ENCODE results near the gene FRS2.

The FRS2 gene

GRCh38 chr12:69466867-69467266 lies 3.3 kb upstream of the FRS2 start:
- DNase-seq = no peak

- no peak for DNase-seq
These were observed 2.8 kb upstream of the FRS2 start for GRCh38 chr12:69467366-69467765.

GRCh38 chr12:69468237-69469026 lies 1.8 kb upstream of the FRS2 start:
- no peak for DNase-seq

- DNase-seq = no peak
These were observed 367 bp upstream of the FRS2 start for GRCh38 chr12:69469854-69470188.

GRCh38 chr12:69471076-69471430 lies 865 bp downstream of the FRS2 start:
- no peak for DNase-seq

- DNase-seq = no peak
These were observed 1.6 kb downstream of the FRS2 start for GRCh38 chr12:69471667-69472385.

GRCh38 chr12:69473262-69473661 lies 3.1 kb downstream of the FRS2 start:
- no peak for DNase-seq

DNA sequence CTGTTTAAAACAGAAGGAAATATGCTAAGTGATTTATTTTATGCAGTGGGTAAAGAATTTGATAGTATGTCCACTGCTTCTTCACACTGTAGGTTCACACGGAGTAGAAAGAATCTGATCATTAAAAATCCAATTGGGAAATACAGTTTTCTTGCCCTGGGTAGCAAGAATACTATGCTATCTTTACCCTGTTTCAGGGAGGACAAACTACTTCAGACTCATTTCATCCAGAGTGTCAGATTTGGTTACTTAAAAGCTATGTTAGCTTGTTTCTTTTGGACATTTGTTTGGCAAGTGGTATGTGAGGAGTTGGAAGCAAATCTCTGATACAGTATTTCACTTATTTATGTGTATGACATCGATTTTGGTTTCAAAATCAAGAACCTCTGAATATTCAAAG lies 4.3 kb downstream of the FRS2 start:
- no peak for DNase-seq

DNA sequence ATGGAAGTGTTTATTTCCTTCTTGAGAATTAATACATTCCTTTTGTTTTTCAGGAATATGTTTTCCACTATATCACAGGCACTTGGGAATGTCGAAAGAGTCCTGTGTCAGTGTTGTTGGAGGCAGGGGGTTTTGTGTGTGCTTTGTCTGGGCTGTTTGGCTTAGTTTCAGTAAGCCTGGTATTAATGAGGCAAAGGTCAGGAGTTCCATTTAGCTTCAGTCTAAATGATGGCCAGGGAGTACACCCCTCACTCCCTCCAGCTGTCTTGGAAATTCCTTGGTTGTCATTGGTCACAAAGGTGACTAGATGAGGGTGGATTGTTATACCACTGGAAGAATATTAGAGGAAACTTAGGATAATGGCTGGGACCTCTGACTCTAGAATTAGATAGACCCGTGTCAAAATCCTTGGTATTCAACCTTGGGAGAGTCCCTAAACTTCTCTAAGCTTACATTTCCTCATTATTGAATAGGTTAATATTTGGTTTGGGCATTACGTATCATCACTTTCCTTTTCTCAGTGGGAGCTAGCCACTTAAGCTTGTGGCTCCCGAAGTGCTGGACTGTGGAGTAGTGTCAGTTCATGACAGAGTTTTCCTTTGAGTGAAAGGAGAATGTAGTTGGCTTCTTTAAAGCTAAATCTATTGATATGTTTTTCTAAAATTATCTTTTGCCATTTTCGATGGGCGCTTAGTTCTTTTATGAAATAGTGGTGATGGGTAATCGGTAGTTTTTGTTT lies 5.2 kb downstream of the FRS2 start:
- DNase-seq = no peak

- DNase-seq = peak; percentile 18
These were observed 6.3 kb downstream of the FRS2 start for GRCh38 chr12:69476276-69477017.

DNA sequence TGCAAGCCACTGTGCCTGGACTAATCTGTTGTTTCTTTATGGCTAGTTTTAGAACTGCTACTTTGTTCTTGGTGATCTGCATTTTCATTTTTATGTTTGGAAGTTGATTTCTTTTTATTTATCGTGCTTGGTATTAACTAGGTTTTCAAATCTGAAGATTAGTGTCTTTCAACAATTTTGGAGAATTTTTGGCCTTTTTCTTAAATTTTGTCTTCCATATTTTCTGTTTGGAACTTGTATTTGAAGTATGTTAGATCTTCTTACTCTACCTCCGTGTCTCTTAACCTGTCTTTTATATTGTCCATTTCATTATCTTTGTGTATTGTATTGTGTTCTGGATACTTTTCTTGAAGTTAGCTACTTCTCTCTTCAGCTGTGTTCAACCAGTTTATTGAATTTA lies 9.5 kb downstream of the FRS2 start:
- DNase-seq = no peak

GRCh38 chr12:69480698-69481097 lies 10.5 kb downstream of the FRS2 start:
- no peak for DNase-seq

GRCh38 chr12:69481133-69481532 lies 10.9 kb downstream of the FRS2 start:
- DNase-seq = no peak

GRCh38 chr12:69483700-69484099 lies 13.5 kb downstream of the FRS2 start:
- no peak for DNase-seq

- DNase-seq = no peak
These were observed 14.2 kb downstream of the FRS2 start for GRCh38 chr12:69484428-69484827.

- DNase-seq = no peak
These were observed 20.9 kb downstream of the FRS2 start for GRCh38 chr12:69490920-69491643.

- DNase-seq = no peak
These were observed 22.6 kb downstream of the FRS2 start for GRCh38 chr12:69492739-69493138.

GRCh38 chr12:69495071-69495470 lies 24.9 kb downstream of the FRS2 start:
- DNase-seq = no peak

DNA sequence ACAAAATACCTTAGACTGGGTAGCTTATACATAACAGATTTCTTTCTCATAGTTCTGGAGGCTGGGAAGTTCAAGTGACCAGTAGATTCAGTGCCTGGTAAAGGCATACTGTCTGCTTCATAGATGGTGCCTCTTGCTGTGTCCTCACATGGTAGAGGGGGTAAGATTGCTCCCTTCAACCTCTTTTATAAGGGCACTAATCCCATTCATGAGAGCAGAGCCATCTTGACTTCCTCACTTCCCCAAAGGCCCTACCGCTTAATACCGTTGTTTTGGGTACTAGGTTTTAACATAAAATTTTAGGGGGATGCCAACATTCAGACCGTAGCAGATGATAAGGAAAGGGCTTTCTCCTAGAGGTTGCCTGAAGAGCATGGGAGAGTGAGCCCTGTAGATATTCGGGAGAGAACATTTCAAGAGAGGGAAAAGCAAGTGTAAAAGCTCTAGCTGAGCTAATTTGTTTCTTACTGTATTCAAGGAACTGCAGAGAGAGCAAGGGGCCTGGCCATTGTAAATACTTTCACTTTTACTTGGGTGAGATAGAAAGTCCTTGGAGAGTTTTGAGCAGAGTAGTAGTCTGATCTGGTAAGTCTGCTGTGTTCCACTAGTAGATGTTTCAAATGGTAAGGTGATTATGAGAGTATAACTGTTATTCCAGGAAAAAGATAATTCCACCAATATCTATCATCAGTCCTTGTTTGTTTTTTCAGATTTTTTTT lies 27.3 kb downstream of the FRS2 start:
- no peak for DNase-seq

GRCh38 chr12:69500631-69501030 lies 30.4 kb downstream of the FRS2 start:
- DNase-seq = no peak

- DNase-seq = no peak
These were observed 31.1 kb downstream of the FRS2 start for GRCh38 chr12:69501154-69501895.

All from NCI-H2107 (cell line).